ENCODE data around the gene SIK2.
"Not testable (repeated sequence)": the region's sequence is repeated elsewhere in the genome, so short reads cannot be mapped to it uniquely, and the experiment has no call there.

Gene SIK2

GRCh38 chr11:111623527-111624030, 21.3 kb downstream of the SIK2 start:
- DNase-seq (ENCODE audit: low read depth in 2 of 2, low spot score in 1 of 2), result no peak

GRCh38 chr11:111624608-111625007, 22.4 kb downstream of the SIK2 start:
- no peak for DNase-seq (ENCODE audit: low read depth in 2 of 2, low spot score in 1 of 2)

DNA sequence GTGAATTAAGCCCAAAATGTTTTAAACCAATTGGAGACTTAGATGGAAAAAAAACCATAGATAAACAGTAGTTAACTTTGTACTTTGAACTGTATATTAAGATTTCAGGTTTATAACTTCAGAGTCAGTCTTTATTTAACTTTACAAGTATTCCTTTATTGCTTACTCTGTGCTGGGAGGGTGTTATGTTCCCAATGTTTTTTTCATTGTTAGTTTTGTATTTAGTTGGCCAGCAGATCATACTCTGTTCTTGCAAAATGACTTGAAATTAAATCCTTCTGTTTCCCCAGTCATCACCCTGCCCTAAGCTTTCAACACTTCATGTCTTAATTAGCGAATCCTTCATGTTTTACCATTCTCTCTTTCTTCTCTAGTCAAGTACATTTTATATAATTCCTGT, 25.3 kb downstream of the SIK2 start:
- DNase-seq (ENCODE audit: low read depth in 2 of 2, low spot score in 1 of 2), result no peak

- no peak for DNase-seq (ENCODE audit: low read depth in 2 of 2, low spot score in 1 of 2)
Measured at GRCh38 chr11:111629499-111629898, 27.2 kb downstream of the SIK2 start.

DNA sequence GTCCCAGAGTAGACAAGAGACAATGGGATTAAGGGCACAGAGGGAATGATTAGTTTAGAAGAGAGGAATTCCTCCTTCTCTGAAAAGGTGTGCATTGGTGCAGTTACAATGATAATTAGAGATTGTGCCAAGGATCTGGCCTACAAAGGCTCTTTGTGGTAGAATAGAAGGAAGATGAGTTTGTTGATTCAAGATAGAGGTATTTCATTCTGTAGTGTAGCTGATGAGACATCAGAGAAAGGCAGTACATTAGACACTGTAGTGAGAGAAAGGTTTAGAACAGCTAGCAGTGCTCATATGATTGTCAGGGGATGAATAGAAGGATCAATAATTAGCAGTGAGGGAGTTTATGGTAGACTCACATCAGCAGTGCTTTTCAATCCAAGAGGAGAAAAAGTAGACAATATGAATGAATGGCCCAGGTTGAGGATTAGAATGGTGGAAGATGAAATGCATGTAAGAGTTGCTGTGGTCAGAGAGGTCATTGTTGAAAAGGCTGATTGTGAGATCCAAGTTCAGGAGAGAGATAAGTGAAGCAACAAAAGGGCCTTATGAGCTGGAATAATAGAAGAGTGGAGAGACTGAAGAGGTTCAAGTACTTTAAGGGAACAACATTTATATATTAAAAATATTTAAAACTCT, 28.9 kb downstream of the SIK2 start:
- DNase-seq (ENCODE audit: low read depth in 2 of 2, low spot score in 1 of 2), result no peak

DNA sequence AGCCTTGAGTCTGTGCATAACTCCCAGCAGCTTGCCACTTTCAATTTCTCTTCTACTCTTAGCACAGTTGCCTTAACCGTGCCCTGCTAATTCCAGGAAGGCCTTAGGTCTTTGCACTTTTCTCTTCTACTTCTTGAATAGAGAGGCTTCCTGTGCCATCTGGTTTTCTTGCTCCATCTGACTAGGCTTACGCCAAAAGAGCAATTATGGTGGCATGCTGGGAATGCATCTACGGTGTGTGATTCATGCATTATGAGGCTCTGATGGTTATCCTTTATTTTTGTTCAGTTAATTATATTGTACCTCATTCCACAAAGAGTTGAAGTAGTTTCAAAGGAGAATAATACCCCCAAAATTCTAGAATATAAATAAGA, 29.4 kb downstream of the SIK2 start:
- DNase-seq (ENCODE audit: low read depth in 2 of 2, low spot score in 1 of 2), result no peak

DNA sequence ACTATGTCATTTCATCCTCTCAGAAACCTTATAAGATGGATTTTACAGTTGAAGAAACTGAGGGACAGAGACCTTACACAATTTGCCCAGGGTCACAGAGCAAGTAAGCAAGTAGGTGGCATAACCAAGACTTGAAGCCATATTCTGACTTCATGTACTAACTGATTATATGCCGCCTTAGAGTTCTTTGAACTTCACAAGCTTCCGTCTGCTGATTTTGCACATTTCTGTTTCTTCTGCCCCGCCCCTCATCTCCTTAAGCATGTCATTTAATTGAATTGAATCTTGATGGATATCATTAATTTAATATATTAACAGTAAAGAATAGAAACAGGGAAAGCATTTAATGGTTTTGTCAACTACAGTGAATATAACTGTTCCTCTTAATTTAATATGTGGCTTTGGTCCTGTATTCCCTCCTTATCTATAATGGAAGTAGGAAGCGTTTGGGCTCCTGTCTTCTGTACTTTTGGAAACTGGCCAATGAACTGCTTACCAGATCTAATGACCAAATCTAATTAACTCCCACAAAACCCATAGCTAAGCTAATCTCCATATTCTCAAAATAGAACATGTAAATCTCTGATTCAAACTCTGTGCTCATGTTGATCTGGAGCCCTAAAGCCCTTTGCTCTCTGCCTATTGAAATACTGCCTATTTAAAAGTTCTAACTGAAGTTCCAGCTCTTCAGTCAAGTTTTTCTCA, 30.4 kb downstream of the SIK2 start:
- no peak for DNase-seq (ENCODE audit: low read depth in 2 of 2, low spot score in 1 of 2)

DNA sequence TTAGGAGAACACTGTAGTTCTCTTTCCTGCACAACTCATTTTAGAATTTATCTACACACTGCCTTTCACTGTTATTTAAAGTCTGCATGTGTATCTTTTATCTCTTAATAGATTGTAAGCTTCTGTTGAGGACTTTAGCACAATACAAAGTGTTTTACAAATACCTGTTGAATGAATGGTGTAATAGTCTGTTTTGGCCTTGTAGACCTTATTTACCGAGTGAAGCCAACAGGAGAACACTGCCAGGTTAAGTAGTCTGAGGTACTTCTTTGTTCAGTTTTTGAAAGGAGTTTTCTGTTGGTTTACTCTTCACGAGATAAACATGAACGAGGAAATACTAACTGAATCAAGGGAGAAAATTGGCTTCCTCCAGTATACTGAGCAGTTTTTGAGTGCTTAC, 31.0 kb downstream of the SIK2 start:
- no peak for DNase-seq (ENCODE audit: low read depth in 2 of 2, low spot score in 1 of 2)

DNA sequence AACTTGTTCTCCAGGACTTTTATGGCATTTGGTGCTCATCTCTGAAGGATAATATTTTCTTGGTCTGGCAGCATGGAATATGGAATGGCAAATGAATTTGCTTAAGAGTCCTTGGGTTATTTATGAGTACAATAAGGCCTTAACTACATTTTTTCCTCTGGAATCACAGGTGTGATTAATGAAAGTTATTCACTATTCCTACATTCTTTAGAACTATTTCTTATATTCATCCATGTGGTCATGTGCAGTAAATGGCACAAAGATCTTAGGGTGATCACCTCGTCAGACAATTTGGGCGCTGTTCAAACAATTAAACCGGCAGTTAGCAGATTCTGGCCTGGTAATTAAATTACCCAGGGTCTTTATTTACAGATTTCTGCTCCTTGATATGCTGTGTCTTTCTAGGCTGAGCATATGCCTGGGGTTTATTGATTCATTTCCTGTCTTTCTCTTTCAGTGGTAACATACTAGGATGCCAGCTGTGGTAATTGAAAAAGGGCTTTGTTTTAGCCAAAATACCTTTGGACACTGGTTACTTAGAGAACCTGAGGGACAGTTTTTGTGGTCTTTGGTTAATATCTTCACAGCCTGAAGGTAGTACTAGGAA, 31.6 kb downstream of the SIK2 start:
- no peak for DNase-seq (ENCODE audit: low read depth in 2 of 2, low spot score in 1 of 2)

GRCh38 chr11:111634981-111635705, 32.9 kb downstream of the SIK2 start:
- no peak for DNase-seq (ENCODE audit: low read depth in 2 of 2, low spot score in 1 of 2)

DNA sequence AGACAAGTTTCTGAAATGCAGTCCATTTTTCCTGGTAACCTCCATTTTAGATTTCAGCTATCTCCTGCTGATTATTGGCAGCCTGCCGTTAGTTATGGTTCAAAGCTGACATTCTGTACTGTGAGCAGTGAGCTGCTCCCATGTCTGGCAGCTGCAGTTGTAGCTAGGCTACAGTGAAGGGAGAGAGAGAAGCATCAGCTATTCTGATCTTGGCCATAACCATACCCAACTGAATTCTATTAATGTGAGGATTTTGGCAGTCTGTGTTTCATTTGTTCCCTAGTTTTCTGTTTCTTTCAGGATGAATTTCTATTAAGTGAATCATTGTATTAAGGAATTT, 33.4 kb downstream of the SIK2 start:
- DNase-seq (ENCODE audit: low read depth in 2 of 2, low spot score in 1 of 2), result no peak

- no peak for DNase-seq (ENCODE audit: low read depth in 2 of 2, low spot score in 1 of 2)
Measured at GRCh38 chr11:111637885-111638284, 35.6 kb downstream of the SIK2 start.

- DNase-seq (ENCODE audit: low read depth in 2 of 2, low spot score in 1 of 2), result no peak
Measured at GRCh38 chr11:111639226-111639925, 37.1 kb downstream of the SIK2 start.

GRCh38 chr11:111641339-111642015, 39.2 kb downstream of the SIK2 start:
- DNase-seq (ENCODE audit: low read depth in 2 of 2, low spot score in 1 of 2), result no peak

GRCh38 chr11:111642542-111642941, 40.3 kb downstream of the SIK2 start:
- DNase-seq (ENCODE audit: low read depth in 2 of 2, low spot score in 1 of 2), result no peak

- DNase-seq (ENCODE audit: low read depth in 2 of 2, low spot score in 1 of 2), result no peak
Measured at GRCh38 chr11:111644922-111645321, 42.7 kb downstream of the SIK2 start.

GRCh38 chr11:111645657-111646316, 43.5 kb downstream of the SIK2 start:
- DNase-seq (ENCODE audit: low read depth in 2 of 2, low spot score in 1 of 2), result no peak

GRCh38 chr11:111651336-111651735, 49.1 kb downstream of the SIK2 start:
- DNase-seq (ENCODE audit: low read depth in 2 of 2, low spot score in 1 of 2), result not testable (repeated sequence)

GRCh38 chr11:111652184-111652583, 49.9 kb downstream of the SIK2 start:
- DNase-seq (ENCODE audit: low read depth in 2 of 2, low spot score in 1 of 2), result no peak

GRCh38 chr11:111654601-111655000, 52.4 kb downstream of the SIK2 start:
- no peak for DNase-seq (ENCODE audit: low read depth in 2 of 2, low spot score in 1 of 2)
